HG03521 (cell line): ENCODE data around the gene PCDH9.

Source experiments
- ATAC-seq: cut with Tn5 transposase; IDR thresholded peaks from one replicate; pipeline ENCODE4 v1.9.1; 2021; ENCODE audit warnings: mild to moderate bottlenecking, moderate library complexity; ENCODE audit not compliant: unreplicated experiment

PCDH9 gene

DNA sequence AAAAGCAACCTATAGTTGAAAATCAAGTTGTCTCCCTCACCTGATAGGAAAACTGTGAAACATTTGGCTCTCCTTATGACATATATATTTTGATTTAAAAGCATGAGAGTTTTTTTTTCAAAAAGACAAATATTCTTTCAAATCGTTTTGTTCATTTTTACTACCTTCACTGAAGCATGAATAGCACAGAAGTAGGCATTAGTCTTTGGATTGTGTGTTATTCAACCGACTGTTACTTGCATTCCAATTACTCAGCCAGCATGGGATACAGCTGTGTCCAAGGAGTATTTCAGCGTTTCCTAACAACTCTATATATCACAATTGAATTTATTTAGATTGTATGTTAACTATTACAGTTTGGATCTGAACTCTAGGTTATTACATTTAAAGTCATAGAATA, 135.2 kb downstream of the PCDH9 start:
- no peak for ATAC-seq

DNA sequence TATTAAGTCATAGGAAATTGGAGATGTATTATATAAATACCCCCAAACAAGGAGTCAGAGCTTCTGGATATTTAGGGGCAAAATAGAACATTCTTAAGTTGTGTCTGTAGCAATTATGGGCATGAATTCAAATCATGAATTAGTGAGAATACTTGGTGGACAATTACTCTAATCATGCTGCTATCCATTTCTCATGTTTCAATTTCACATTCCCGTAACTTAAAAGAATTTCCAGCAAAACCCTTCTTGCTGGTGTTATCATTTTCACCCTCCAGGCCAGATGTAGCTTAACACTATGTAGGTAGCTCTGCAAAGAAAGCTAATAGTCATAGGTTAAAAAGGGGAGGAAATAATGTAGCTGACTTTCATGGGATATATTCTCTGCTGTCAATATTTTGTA, 136.1 kb downstream of the PCDH9 start:
- ATAC-seq, result no peak

DNA sequence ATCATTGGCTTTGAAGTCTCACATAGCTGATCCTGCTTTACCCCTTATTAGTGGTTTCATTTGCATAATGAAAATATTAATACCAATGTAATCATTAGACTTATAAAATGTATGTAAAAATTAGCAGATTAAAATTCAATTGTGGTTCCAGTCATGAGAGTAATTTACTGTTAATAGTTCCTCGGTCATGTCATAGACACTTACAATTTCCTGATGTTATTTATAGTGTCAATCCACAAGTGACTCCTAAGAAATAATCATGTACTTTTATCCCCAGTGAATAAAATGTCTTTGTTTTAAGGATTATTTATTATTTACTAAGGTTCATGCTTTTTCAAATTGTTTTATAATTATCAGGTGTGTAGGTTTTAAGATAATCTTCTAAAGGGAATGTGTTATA, 138.5 kb downstream of the PCDH9 start:
- ATAC-seq, result no peak

DNA sequence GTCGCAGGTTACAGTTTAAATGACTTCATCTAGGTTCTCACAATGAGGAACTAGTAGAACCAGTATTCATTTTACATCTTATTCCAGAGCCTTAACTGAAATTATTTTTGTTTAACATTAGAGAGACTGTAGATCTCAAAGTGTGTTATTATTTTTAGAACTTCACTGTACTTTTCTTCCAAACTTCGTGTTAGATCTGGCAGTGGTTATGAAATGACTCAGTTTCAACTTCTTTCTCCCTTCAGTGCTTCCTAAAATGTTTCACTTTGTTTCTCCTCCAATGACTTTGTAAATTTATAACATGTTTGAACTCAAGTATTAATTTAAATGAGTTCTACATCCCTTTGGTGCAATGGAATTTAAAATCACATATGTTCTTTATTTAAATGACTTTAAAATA, 139.3 kb downstream of the PCDH9 start:
- no peak for ATAC-seq

DNA sequence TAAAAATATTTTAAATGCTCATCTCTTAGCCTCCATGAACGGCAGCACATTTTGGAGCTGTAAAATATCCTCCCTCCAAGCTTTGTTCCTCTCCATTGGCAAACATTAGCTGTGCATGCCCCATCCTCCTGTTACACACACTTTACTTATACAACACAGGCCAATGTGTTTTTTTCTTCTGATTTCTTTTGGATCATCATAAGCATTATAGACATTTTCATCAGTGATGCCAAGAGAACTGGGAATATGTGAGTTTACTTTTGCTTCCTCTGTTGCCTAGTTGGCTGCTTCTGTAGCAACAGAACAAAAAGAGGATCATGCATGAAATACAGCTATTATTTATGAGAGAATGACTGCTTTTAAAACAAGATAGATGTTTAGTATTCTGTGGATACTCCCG, 142.6 kb downstream of the PCDH9 start:
- ATAC-seq, result no peak

DNA sequence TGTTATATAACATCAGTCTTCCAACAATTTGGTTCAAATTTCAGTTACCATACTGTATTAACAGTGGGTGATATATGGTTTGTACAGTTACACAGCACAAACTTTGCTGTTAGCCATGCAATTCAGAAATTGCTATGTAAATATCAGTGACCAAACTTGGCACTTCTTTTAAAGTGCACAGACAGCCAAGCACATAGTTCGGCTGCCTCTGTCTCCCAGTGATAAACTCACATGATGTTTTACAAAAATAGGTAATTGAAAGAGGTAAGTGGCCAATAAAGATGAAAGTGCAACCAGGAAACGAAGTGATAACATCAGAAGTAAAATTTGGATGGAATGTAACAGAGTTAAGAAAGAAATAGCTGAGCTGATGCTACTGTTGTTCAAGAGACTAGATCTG, 143.9 kb downstream of the PCDH9 start:
- ATAC-seq, result no peak

DNA sequence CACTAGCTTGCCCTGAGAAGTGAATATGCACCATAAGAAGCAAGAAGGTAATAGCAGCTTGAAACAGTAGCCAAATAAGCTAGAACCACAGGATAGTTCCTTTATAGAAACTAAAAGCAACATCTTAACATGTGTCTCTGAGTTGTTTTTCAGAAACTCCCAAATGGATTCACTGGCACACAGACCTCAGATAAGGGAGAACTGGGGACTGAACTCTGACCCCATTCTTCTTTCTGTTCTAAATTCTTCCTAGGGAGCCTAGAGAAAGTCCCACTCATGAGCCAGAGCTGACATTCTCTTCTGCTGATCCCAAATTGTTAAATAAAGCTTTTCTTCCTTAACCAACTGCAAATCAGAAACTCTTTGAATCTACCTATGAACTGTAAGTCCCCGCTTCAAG, 146.1 kb downstream of the PCDH9 start:
- ATAC-seq, result no peak

DNA sequence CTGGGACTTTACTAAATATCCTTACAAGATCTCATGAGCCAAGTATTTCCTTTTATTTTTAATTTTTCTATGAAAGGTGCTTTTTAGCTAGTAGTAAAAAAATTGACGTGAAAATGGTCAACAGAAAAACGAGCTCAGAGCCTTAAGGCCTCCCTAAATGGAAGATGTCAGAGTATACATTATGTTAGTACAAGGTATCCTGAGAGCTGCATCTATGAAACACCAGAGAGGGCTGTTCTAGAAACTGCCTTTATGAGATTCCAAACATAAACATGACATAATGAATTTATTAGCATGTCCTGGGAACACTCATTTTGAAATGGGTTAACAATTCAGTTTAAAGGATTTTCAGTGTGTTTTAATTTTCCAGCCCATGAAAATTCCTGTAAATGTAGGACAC, 146.6 kb downstream of the PCDH9 start:
- no peak for ATAC-seq

DNA sequence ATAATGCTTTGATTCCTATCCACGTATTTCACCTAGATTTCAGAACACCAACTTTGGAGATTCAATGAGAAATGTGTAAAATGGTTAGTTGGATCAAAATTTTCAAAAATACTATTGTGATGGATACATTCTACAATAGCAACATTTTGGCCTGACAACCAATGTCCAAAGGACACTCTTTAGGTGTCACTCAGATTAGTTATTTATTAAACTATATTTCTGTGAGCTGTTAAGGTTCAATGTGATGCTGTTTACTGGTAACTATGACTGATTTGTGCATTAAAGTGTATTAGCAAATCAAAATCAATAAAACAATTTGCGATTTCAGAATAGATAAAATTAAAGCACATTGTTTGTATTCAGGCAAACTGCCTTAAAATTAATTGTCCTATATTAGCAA, 149.8 kb downstream of the PCDH9 start:
- ATAC-seq, result no peak

DNA sequence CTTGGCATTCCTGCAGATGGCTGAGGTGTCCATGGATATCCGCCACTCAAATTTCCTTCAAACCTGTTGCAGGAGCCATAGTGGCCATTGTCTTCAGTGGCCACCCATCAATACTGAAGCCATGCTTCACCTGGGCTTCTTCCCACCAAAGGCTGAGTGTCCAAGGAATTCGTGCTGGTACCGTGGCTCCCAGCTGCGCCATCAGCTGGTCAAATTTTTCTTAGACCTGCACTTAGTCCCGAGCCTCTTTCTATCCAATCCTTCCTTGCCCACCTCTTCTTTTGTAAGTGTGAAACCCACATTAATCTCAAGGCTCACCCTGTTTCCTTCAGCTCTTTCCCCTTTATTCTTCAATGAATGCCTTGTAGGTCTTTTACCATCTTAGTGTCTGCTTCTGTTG, 152.1 kb downstream of the PCDH9 start:
- ATAC-seq, result no peak

DNA sequence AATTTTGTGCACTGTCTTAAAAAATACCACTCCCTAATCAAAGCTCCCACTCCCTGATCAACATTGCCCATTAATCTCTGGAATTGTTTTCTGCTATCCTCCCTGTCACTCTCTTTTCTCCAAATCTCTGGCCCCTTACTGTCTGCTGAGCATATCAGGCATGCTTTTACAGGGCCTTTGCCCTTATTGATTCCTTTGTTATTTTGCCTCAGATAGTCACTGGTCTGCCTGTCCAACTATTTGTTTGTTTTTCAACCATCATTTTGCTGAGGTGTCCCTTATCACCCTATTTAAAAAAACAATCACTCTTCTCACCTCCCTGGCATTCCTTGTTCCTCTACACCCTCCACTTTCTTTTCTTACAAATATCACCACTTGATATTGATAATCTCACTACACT, 153.0 kb downstream of the PCDH9 start:
- no peak for ATAC-seq

DNA sequence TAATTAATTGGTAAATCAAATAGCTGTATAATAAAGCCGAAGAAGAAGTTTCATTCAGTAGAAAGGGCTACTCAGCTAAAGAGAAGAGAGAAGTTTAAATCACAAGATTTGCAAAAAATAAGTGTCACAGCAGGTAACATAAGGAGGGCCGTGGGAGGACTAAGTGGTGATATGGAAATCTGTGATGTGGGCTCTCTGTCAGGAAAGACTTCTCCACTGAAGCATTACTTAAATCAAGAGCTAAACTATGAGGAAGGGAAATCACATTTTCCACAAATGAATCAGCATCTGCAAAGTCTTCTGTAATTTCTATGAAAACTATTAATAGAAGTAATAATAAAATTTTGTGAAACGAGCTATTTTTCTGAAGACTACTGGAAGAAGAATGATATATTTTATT, 153.8 kb downstream of the PCDH9 start:
- ATAC-seq, result no peak

DNA sequence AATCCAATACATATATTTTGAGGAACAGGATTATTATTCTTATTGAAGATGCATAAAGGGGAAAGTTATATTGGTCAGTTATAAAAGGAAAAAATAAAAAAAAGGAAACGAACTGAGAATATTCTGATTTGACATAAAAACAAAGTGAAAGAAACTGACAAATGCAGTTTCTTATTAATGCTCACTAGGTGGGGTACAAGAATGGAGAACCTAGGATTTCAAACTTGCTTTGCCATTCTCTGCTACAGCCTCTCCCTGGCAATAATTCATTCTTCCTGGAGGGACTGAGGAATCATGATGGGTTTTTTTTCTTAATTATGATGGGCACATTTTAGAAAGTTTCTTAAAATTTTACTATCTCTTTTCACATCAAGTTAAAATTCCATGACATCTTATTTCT, 154.9 kb downstream of the PCDH9 start:
- no peak for ATAC-seq

DNA sequence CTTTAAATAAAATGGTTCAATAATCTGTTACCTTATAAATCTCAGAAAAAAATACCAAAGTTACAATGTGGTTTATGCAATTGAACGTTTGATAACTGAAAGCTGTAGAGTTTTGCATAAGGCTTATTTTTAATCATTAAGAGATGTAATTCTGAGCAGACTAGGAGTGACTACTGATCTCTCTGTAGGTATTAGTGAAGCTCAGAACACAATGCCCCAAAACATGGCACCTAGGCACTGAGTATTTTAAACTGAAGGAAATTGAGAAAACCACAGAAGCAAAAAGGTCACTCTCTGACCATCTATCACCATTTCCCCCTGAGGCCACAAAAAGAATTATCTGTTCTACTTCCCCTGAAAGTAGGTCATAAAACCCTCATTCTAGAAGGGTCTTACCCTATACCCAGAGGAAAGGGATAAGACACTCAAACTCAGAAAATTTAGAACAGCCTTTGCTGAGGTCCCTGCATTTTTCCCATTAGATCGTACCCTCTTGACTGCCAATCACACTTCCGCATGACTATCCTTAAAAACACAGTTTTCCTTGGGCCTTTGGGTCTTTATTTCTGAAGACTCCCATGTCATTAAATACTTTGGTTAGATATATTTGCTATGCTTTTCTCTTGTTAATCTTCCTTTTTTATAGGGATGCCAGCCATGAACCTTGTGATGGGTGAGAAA, 158.1 kb downstream of the PCDH9 start:
- ATAC-seq, result no peak

DNA sequence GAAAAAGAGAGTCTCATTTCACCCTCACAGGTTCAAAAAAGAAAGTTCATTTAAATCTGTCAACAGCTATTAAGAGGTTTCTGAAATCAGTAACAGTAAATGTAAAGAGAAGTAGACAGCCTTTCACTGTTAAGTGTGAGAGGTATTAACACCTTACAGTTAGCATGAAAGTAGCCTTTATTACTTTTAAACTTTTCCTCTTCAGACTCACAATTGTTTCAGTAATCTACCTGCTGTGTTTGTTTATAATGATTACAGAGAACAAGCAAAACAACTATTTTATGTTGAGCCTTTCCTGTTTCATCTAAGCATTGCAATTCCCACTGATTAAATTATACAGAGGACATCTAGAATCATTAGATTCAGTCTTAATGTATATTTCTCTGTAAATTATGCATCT, 159.8 kb downstream of the PCDH9 start:
- ATAC-seq, result no peak

DNA sequence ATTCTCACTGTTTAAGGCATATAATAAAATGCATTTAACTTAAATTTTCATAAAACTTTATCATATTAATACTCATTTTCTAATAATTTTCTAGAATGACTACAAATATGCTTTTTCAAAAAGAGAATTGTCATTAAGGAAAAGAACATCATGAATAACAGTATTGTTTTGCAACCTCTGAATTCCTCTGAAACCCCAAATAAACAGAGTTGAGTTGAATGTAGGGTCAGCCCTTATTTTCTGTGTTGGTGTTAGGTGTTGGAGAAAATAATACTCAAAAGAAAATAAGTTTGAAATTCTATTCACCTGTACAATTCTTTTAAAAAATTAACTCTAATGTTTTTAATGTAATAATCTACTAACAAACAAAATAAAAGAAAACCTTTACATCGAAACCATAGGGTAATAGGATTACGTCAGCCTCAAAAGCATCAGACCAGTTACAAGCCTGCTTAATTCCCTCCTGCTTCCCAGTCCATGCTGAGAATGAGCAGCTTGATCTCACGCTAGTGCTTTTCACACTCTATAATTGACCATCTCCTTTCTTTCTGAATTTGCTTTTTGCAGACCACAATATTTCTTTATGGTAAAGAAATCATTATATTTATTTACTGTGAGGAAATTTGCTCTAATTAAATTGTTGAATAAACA, 160.9 kb downstream of the PCDH9 start:
- no peak for ATAC-seq

DNA sequence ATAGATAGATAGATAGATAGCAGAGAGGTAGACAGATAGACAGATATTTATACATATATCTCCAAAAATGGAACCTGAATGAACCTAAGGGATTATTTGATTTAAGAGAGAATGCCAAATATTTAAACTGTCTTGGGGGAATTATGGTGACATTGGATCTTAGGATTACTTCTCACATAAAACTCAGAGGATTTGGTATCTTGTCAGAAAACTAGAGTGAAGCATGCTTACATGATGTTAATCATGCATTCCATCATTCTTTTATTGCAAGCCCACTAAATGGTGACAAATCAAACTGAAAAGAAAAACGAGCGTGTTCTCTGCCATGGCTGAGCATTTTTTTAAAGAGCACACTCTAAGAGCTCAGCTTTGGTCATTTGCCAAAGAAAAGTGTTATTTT, 165.2 kb downstream of the PCDH9 start:
- no peak for ATAC-seq

DNA sequence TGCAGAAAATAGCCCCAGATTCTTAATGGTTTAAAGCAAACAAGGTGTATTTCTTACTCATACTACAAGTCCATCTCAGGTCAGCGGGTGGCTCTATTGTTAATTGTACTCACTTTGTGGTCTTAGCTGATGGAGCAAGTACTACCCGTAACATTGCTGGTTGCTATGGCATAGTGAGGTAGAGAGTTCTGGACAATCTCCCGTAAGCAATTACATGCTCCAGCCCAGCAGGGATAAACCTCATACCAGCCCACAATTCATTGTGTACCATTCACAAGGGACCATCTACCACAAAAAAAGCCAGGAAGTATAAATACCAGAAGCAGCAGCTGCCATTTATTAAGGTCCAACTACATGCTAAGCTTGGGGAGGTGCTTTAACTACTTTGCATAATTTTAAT, 167.1 kb downstream of the PCDH9 start:
- no peak for ATAC-seq

DNA sequence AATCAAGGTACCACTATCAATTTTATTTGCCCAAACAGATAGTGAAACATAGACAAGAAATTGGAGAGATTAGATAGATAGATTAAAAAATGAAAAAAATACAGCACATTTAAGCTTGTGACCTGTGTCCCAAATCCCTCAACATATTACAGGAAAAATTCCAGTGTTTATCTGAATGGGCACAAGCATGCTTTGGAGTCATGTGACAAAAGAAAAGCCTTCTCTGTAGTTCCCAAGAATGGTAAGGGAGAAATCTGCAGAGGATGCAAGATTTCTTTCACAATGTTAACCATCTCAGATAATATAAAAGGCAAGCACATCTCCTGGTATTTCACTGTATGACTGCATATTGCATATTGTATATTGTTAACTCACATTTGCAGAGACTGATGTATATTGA, 168.0 kb downstream of the PCDH9 start:
- ATAC-seq, result no peak

DNA sequence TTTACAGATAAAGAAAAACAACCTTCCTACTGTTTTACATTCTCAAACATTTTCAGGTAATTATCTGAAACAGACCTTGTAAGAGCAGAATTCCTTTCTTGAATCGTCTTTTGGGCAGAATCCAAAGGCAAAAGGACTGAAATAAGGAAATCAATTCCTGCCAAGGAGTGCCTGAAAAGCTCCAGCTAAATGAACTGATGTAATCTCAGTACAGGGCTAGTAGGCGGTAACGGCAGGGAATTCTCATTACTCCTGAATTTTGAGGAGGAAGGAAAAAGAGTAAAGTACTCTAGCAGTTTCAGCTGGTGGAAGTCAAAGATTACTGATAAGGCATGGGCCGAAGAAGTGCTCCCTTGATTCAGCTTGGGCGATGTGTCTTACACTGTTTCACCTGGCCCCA, 168.4 kb downstream of the PCDH9 start:
- no peak for ATAC-seq

DNA sequence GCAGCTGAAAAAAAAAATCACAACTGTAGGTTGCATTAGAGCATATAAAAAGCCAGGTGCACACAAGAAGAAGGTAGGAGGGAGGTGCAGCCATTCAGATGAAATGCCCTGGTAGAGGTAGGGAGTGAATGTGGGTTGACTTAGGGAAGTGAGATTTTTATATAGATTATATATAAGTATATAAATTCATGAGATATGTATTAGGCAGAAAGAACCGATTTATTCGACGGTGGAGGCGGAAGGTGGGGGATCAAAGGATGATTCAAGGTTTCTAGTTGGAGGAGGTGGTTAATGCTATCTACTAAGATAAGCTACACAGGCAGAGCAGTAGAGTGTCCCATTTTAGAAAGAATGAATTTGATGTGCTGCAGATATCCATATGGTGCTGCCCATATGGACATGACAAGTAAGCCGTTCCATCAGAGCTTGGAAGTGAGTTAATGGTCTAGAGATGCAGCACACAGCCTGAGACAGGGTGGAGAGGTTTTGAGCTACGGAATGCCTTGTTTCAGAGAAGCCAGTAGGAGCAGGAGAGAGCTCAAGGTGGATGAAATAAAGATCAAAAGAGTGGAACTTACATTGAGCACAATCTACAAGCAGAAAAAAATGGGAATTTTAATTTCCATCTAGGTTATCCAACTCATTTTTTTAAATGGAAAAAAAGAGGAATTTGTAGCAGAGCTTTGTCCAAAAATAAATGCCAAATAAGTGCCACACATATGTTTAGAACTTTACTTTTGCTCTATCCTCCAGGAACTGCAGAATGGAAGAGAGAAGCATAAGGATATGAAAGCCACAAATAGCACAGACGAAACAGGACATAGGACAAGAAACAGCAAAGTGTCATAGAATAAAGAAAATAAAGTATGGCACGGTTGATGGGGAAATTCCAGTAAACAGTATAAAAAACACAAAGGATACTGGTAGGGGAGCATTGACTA, 177.3 kb downstream of the PCDH9 start:
- no peak for ATAC-seq

DNA sequence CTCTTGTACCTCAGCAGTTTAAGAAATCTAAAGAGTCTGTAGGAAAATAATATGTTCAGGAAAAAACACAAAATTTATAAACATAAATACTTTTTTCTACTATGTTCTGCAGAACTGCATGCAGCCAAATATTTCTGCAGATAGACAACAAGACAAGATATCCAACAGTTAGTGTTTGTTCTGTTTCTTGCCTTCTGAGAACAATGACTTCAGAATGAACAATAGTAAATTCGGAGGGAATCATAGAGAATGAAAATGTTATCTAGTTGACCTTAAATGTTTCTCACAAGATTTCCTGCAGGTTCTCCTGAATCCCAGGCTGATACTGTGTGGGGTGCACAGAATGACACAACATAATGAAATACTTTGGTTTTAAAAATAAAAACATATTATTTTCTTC, 180.4 kb downstream of the PCDH9 start:
- ATAC-seq, result no peak
